Urinary bladder (tissue), 4 donors: ENCODE results near the gene CACNG8. TPM values are rescaled to one million over a fixed set of nuclear protein-coding genes. Genes with fewer than 3 reads are reported as not detected.
"Not testable (repeated sequence)": the region's sequence is repeated elsewhere in the genome, so short reads cannot be mapped to it uniquely, and the experiment has no call there.

Experiments
- DNase-seq: peaks from one replicate; pipeline ENCODE4 v3.0.0-alpha.2; 2015; ENCODE audit errors: extremely low spot score
- H3K27ac ChIP-seq: one replicate; pipeline ENCODE4 v1.5.1; 2013; ENCODE audit warnings: low read depth, mild to moderate bottlenecking, moderate library complexity
- H3K36me3 ChIP-seq: one replicate; pipeline ENCODE4 v1.6.1; 2013; ENCODE audit warnings: mild to moderate bottlenecking, moderate library complexity; ENCODE audit not compliant: insufficient read depth
- H3K4me1 ChIP-seq: one replicate; pipeline ENCODE4 v1.6.1; 2013; ENCODE audit warnings: mild to moderate bottlenecking, moderate library complexity; ENCODE audit not compliant: insufficient read depth
- H3K4me3 ChIP-seq: one replicate; pipeline ENCODE4 v1.5.1; 2013; ENCODE audit warnings: low read depth, low read length
- WGBS: extraction: QIAGEN DNeasy Blood & Tissue Kit; methylation state at CpG from one replicate; pipeline ENCODE4 v1.1.7; 2013; 5-methylcytosine and 5-hydroxymethylcytosine counted together
- polyA plus RNA-seq: library from polyadenylated mRNA; stranded (reverse); fragments of 200-250 nt; gene quantifications from one replicate; pipeline ENCODE4 v1.2.3, GENCODE V29; 2013
- small RNA-seq: library from RNA; depleted of rRNA; stranded (forward); fragments of <200 nt; gene quantifications from one replicate; pipeline ENCODE3, GENCODE V24; 2014
- total RNA-seq: library from RNA; depleted of rRNA; stranded (reverse); fragments of >200 nt; gene quantifications from one replicate; pipeline ENCODE4 v1.2.3, GENCODE V29; 2014
- donor health status: healthy with polysubstance abuse.
- donor health status: healthy.

Gene CACNG8
- total and polyA plus RNA-seq, 2 donors: 0.08 to 0.11 TPM

GRCh38 chr19:54021363-54021762, 58.6 kb downstream of the CACNG8 start:
- DNase-seq: no peak
- 86% methylated on average over 8 of the region's 8 CpGs for WGBS
- Histone ChIP-seq H3K36me3 (no peaks in the 10 kb centered on the region), H3K27ac (no peak overlapping the region), H3K4me1 (peaks cover 1% of the 10 kb centered on the region), H3K4me3 (no peak overlapping the region)

- 93% methylated on average over 13 of the region's 13 CpGs for WGBS
- H3K4me1 ChIP-seq: peaks cover 1% of the 10 kb centered on the region
- DNase-seq: no peak
Measured at GRCh38 chr19:54021932-54022331, 59.2 kb downstream of the CACNG8 start.

GRCh38 chr19:54023191-54023590, 60.5 kb downstream of the CACNG8 start:
- no peak overlapping the region for H3K4me3 ChIP-seq
- H3K27ac ChIP-seq: no peak overlapping the region
- peaks cover 1% of the 10 kb centered on the region for H3K4me1 ChIP-seq
- 35% methylated on average over 3 of the region's 3 CpGs for WGBS
- H3K36me3 ChIP-seq: no peaks in the 10 kb centered on the region
- no peak for DNase-seq

More at GRCh38 chr19:54021932-54022331, 59.2 kb downstream of the CACNG8 start:
- Histone ChIP-seq H3K4me3 (no peak overlapping the region), H3K36me3 (no peaks in the 10 kb centered on the region), H3K27ac (no peak overlapping the region)

- H3K27ac ChIP-seq: no peak overlapping the region
- H3K4me3 ChIP-seq: no peak overlapping the region
- DNase-seq: no peak
- H3K36me3 ChIP-seq: no peaks in the 10 kb centered on the region
- H3K4me1 ChIP-seq: peaks cover 1% of the 10 kb centered on the region
- WGBS: 76% methylated on average over 9 of the region's 9 CpGs
Measured at GRCh38 chr19:54024660-54025059, 61.9 kb downstream of the CACNG8 start.

GRCh38 chr19:54026656-54027055, 63.9 kb downstream of the CACNG8 start:
- no peak overlapping the region for H3K27ac ChIP-seq
- DNase-seq: no peak
- H3K4me1 ChIP-seq: peaks cover 1% of the 10 kb centered on the region
- H3K4me3 ChIP-seq: no peak overlapping the region
- no peaks in the 10 kb centered on the region for H3K36me3 ChIP-seq
- 69% methylated on average over 7 of the region's 7 CpGs for WGBS

GRCh38 chr19:54029301-54029700, 66.6 kb downstream of the CACNG8 start:
- Histone ChIP-seq H3K36me3 (no peaks in the 10 kb centered on the region), H3K4me1 (no peaks in the 10 kb centered on the region), H3K27ac (no peak overlapping the region), H3K4me3 (no peak overlapping the region)
- WGBS: 77% methylated on average over 3 of the region's 3 CpGs
- no peak for DNase-seq

GRCh38 chr19:54029930-54030490, 67.3 kb downstream of the CACNG8 start:
- DNase-seq: no peak
- no peak overlapping the region for H3K27ac ChIP-seq
- H3K4me1 ChIP-seq: no peaks in the 10 kb centered on the region
- H3K4me3 ChIP-seq: no peak overlapping the region
- H3K36me3 ChIP-seq: no peaks in the 10 kb centered on the region
- WGBS: 27% methylated on average over 9 of the region's 9 CpGs

GRCh38 chr19:54030895-54031586, 68.3 kb downstream of the CACNG8 start:
- no peaks in the 10 kb centered on the region for H3K36me3 ChIP-seq
- no peak for DNase-seq
- no peak overlapping the region for H3K27ac ChIP-seq
- H3K4me3 ChIP-seq: no peak overlapping the region
- WGBS: 39% methylated on average over 13 of the region's 13 CpGs
- no peaks in the 10 kb centered on the region for H3K4me1 ChIP-seq

- Histone ChIP-seq H3K27ac (no peak overlapping the region), H3K36me3 (no peaks in the 10 kb centered on the region), H3K4me1 (no peaks in the 10 kb centered on the region), H3K4me3 (no peak overlapping the region)
- DNase-seq: no peak
- 44% methylated on average over 4 of the region's 4 CpGs for WGBS
Measured at GRCh38 chr19:54035215-54036178, 72.8 kb downstream of the CACNG8 start.

GRCh38 chr19:54036542-54036941, 73.8 kb downstream of the CACNG8 start:
- WGBS: 81% methylated on average over 5 of the region's 5 CpGs
- not testable (repeated sequence) for H3K4me1 ChIP-seq, H3K4me3 ChIP-seq, H3K27ac ChIP-seq, H3K36me3 ChIP-seq, DNase-seq

Small RNA genes lying within 50 kb of the gene (small RNA-seq; reads per million reads assigned to genes)
- not detected for gene AC012314.20

Other genes with a start within 250 kb of the CACNG8 start
- 0.42 TPM for gene NLRP12, start 138.6 kb upstream of the CACNG8 start, total RNA-seq
- gene NLRP12, start 138.6 kb upstream of the CACNG8 start, polyA plus RNA-seq: 0.18 TPM
- gene MYADM, start 95.1 kb upstream of the CACNG8 start, total RNA-seq: 31.9 TPM
- gene MYADM, start 95.1 kb upstream of the CACNG8 start, polyA plus RNA-seq: 271 TPM
- 0.32 TPM for gene PRKCG, start 80.7 kb upstream of the CACNG8 start, total RNA-seq
- gene PRKCG, start 80.7 kb upstream of the CACNG8 start, polyA plus RNA-seq: 0.03 TPM
- gene CACNG7, start 53.7 kb upstream of the CACNG8 start, total RNA-seq: 0.26 TPM
- 0.09 TPM for gene CACNG7, start 53.7 kb upstream of the CACNG8 start, polyA plus RNA-seq
- gene CACNG6, start 28.7 kb downstream of the CACNG8 start, total RNA-seq: 1.3 TPM
- not detected for gene CACNG6, start 28.7 kb downstream of the CACNG8 start, polyA plus RNA-seq
- gene VSTM1, start 101.0 kb downstream of the CACNG8 start, total RNA-seq: not detected
- gene VSTM1, start 101.0 kb downstream of the CACNG8 start, polyA plus RNA-seq: not detected
- gene TARM1, start 118.4 kb downstream of the CACNG8 start, total RNA-seq: not detected
- not detected for gene TARM1, start 118.4 kb downstream of the CACNG8 start, polyA plus RNA-seq
- gene OSCAR, start 137.9 kb downstream of the CACNG8 start, total RNA-seq: 0.21 TPM
- 2.3 TPM for gene OSCAR, start 137.9 kb downstream of the CACNG8 start, polyA plus RNA-seq
- gene NDUFA3, start 139.9 kb downstream of the CACNG8 start, total RNA-seq: 11.3 TPM
- 155 TPM for gene NDUFA3, start 139.9 kb downstream of the CACNG8 start, polyA plus RNA-seq
- 4.0 TPM for gene TFPT, start 152.7 kb downstream of the CACNG8 start, total RNA-seq
- 22.8 TPM for gene TFPT, start 152.7 kb downstream of the CACNG8 start, polyA plus RNA-seq
- 22.5 TPM for gene PRPF31, start 152.8 kb downstream of the CACNG8 start, total RNA-seq
- gene PRPF31, start 152.8 kb downstream of the CACNG8 start, polyA plus RNA-seq: 67.7 TPM
- 11.6 TPM for gene CNOT3, start 174.8 kb downstream of the CACNG8 start, total RNA-seq
- gene CNOT3, start 174.8 kb downstream of the CACNG8 start, polyA plus RNA-seq: 35.8 TPM
- 3.8 TPM for gene LENG1, start 196.8 kb downstream of the CACNG8 start, total RNA-seq
- 14.0 TPM for gene LENG1, start 196.8 kb downstream of the CACNG8 start, polyA plus RNA-seq
- 15.4 TPM for gene TMC4, start 210.2 kb downstream of the CACNG8 start, total RNA-seq
- 16.0 TPM for gene TMC4, start 210.2 kb downstream of the CACNG8 start, polyA plus RNA-seq
- gene MBOAT7, start 226.6 kb downstream of the CACNG8 start, total RNA-seq: 22.9 TPM
- 69.7 TPM for gene MBOAT7, start 226.6 kb downstream of the CACNG8 start, polyA plus RNA-seq
- gene TSEN34, start 228.4 kb downstream of the CACNG8 start, total RNA-seq: 31.1 TPM
- gene TSEN34, start 228.4 kb downstream of the CACNG8 start, polyA plus RNA-seq: 81.4 TPM
- gene RPS9, start 237.9 kb downstream of the CACNG8 start, total RNA-seq: 2,561 TPM
- 3,100 TPM for gene RPS9, start 237.9 kb downstream of the CACNG8 start, polyA plus RNA-seq